Transverse colon (tissue), 4 donors: Measurements from ENCODE around the gene GOLGA6L9. TPM values are rescaled to one million over a fixed set of nuclear protein-coding genes. Genes with fewer than 3 reads are reported as not detected.
"Not testable (repeated sequence)": the region's sequence is repeated elsewhere in the genome, so short reads cannot be mapped to it uniquely, and the experiment has no call there.

ENCODE experiments used
- DNase-seq: peaks from one replicate; pipeline ENCODE4 v3.0.0-alpha.2; 2019
- H3K27ac ChIP-seq, 4 donors: fragments of 200-600 bp; sonication (generic); 2 replicates each; pipeline ENCODE4 v1.5.1; 2016 to 2018; ENCODE audit warnings: inconsistent platforms in 4 of 4
- H3K27me3 ChIP-seq: fragments of 200-600 bp; sonication (generic); 2 replicates; pipeline ENCODE4 v1.5.1; 2017; ENCODE audit warnings: inconsistent platforms
- H3K36me3 ChIP-seq, 4 donors: fragments of 200-600 bp; sonication (generic); 2 replicates each; pipeline ENCODE4 v1.5.1; 2017 to 2019; ENCODE audit warnings: inconsistent platforms in 4 of 4
- H3K4me1 ChIP-seq, 4 donors: fragments of 200-600 bp; sonication (generic); 2 replicates each; pipeline ENCODE4 v1.5.1; 2017 to 2020; ENCODE audit warnings: inconsistent platforms in 4 of 4
- H3K4me3 ChIP-seq, 4 donors: fragments of 200-600 bp; sonication (generic); 1 replicate in 1 of 4; 2 replicates in 3 of 4; pipeline versions ENCODE4 v1.5.1 to v1.6.1; 2017 to 2019; ENCODE audit warnings: inconsistent platforms in 4 of 4
- H3K9me3 ChIP-seq, 2 donors: fragments of 200-600 bp; sonication (generic); 2 replicates each; pipeline ENCODE4 v1.5.1; 2017 to 2019; ENCODE audit warnings: inconsistent platforms in 2 of 2
- CTCF ChIP-seq, 5 experiments: fragments of 200-600 bp in 3 of 5; fragments of 450-650 bp in 2 of 5; sonication (generic) in 3 of 5; IDR thresholded peaks; 1 replicate in 2 of 5; 2 replicates in 3 of 5; pipeline ENCODE4 v1.5.1; 2016 to 2017; ENCODE audit warnings: antibody characterized with exemption in 5 of 5, inconsistent platforms in 3 of 5, mild to moderate bottlenecking in 2 of 5, moderate library complexity in 1 of 5
- WGBS, 2 donors: methylation state at CpG; one replicate each; pipeline ENCODE4 v1.1.5; 2018; ENCODE audit warnings: low coverage in 1 of 2; 5-methylcytosine and 5-hydroxymethylcytosine counted together
- in situ Hi-C, 4 donors: fragments of 200-750 bp; cut with MboI; loops; one replicate each; pipeline versions ENCODE4 v1.15.0 to v1.15.1; 2017; ENCODE audit warnings: low sequenced_read_pairs in 3 of 4, low pct_ligation_motif_present in 1 of 4, low pct_unique_long_range_greater_than_20kb in 1 of 4
- intact Hi-C: fragments of 100-400 bp; cut with DNase I; formaldehyde crosslinking; loops from one replicate; pipeline ENCODE4 v1.15.1; 2023; ENCODE audit warnings: low total_unique reads
- total RNA-seq, 4 donors: library from RNA; depleted of rRNA; stranded (reverse); fragments of >200 nt; gene quantifications; one replicate each; pipeline ENCODE4 v1.1.0, GENCODE V29; 2016

Gene GOLGA6L9
- total RNA-seq, 4 donors from 2014 or later = 2.6 to 13.1 (median 6.6) TPM

GRCh38 chr15:82414525-82415191, 15.0 kb upstream of the GOLGA6L9 start:
- intact Hi-C loops, DNase-seq: not testable (repeated sequence)
- in situ Hi-C loops = loop anchor here in 1 of 4 donors (25.0 kb wide), 1 partner anchor 127 kb away; no protein-coding TSS in a partner anchor

GRCh38 chr15:82420516-82420915, 9.1 kb upstream of the GOLGA6L9 start:
- H3K36me3 ChIP-seq, intact Hi-C loops, H3K27me3 ChIP-seq, H3K4me3 ChIP-seq, H3K27ac ChIP-seq, H3K4me1 ChIP-seq, DNase-seq, H3K9me3 ChIP-seq: not testable (repeated sequence)
- in situ Hi-C loops = loop anchor here in 1 of 4 donors (25.0 kb wide), 1 partner anchor 133 kb away; no protein-coding TSS in a partner anchor
- WGBS, 2 donors = 66 to 84% methylated on average over 2 of the region's 2 CpGs

More at GRCh38 chr15:82414525-82415191, 15.0 kb upstream of the GOLGA6L9 start:
- not testable (repeated sequence) for H3K27ac ChIP-seq, H3K36me3 ChIP-seq, H3K4me3 ChIP-seq, H3K4me1 ChIP-seq, H3K9me3 ChIP-seq, H3K27me3 ChIP-seq
- peak in 3 of 5 experiments; percentile 14 to 31 (median 24) for TF ChIP-seq CTCF (IDR thresholded peaks at IDR 0.05)
- WGBS, 2 donors = 18 to 38% methylated on average over 3 to 6 of the region's 6 CpGs

- H3K9me3 ChIP-seq, H3K36me3 ChIP-seq, H3K27ac ChIP-seq, intact Hi-C loops, H3K4me1 ChIP-seq, DNase-seq, H3K27me3 ChIP-seq, H3K4me3 ChIP-seq: not testable (repeated sequence)
- in situ Hi-C loops = loop anchor here in 1 of 4 donors (25.0 kb wide), 1 partner anchor 134 kb away; no protein-coding TSS in a partner anchor
- no CpG with 5 or more reads among the region's 1 CpG for WGBS, 2 donors
Measured at GRCh38 chr15:82420966-82421365, 8.7 kb upstream of the GOLGA6L9 start.

GRCh38 chr15:82427117-82427516, 2.5 kb upstream of the GOLGA6L9 start:
- H3K4me3 ChIP-seq, H3K4me1 ChIP-seq, H3K9me3 ChIP-seq, H3K27me3 ChIP-seq, DNase-seq, H3K36me3 ChIP-seq, H3K27ac ChIP-seq, in situ Hi-C loops, intact Hi-C loops: not testable (repeated sequence)
- WGBS, 2 donors = 37 to 43% methylated on average over 1 of the region's 1 CpG

- peak; percentile 16 for DNase-seq
- no CpG with 5 or more reads among the region's 32 CpGs for WGBS, 2 donors
Measured at GRCh38 chr15:82445420-82445819, 15.8 kb downstream of the GOLGA6L9 start.

GRCh38 chr15:82457336-82457735, 27.7 kb downstream of the GOLGA6L9 start:
- H3K27ac ChIP-seq, H3K4me3 ChIP-seq, H3K27me3 ChIP-seq, H3K9me3 ChIP-seq, intact Hi-C loops, DNase-seq, in situ Hi-C loops, H3K36me3 ChIP-seq, H3K4me1 ChIP-seq: not testable (repeated sequence)
- WGBS, 2 donors = 83 to 94% methylated on average over 2 to 3 of the region's 4 CpGs

More at GRCh38 chr15:82445420-82445819, 15.8 kb downstream of the GOLGA6L9 start:
- TF ChIP-seq CTCF (IDR thresholded peaks at IDR 0.05) = peak in 1 of 5 experiments; percentile 11
- H3K9me3 ChIP-seq, in situ Hi-C loops, intact Hi-C loops, H3K36me3 ChIP-seq, H3K4me1 ChIP-seq, H3K27me3 ChIP-seq: not testable (repeated sequence)
- Histone ChIP-seq H3K27ac (peak overlapping the region; percentile 61 to 84 (median 72)), H3K4me3 (peak overlapping the region in 3 of 4 donors; percentile 27 to 51 (median 34))

GRCh38 chr15:82465629-82466028, 36.0 kb downstream of the GOLGA6L9 start:
- intact Hi-C loops, H3K36me3 ChIP-seq, H3K4me3 ChIP-seq, H3K27ac ChIP-seq, H3K4me1 ChIP-seq, H3K9me3 ChIP-seq, H3K27me3 ChIP-seq, in situ Hi-C loops, DNase-seq: not testable (repeated sequence)
- WGBS, 2 donors = no CpG with 5 or more reads among the region's 5 CpGs
